ENCODE data around the gene HS2ST1.
"Not testable (repeated sequence)": the region's sequence is repeated elsewhere in the genome, so short reads cannot be mapped to it uniquely, and the experiment has no call there.

Gene HS2ST1

GRCh38 chr1:86970938-86971337 is 56.5 kb downstream of the HS2ST1 start:
- DNase-seq (ENCODE audit: low read depth in 2 of 2) = no peak

DNA sequence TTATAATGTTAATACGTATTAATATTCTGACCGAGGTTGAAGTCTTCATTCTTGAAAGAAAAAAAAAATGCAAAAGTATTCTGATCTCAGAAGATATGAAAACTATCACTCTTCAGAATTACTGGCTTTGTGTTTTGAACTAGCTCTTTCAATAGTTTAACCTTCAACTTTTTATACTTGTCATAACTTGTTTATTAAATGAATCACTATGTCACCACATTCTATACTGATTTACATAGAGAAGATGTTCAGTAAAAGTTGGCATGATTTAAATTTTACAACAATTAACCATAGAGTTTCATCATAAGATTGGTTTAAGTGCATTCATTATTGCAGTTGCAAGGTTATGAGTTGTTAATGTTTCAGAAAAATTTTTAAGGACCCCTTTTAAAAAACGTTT is 57.3 kb downstream of the HS2ST1 start:
- DNase-seq (ENCODE audit: low read depth in 2 of 2) = no peak

GRCh38 chr1:86972262-86972661 is 57.8 kb downstream of the HS2ST1 start:
- DNase-seq (ENCODE audit: low read depth in 2 of 2) = no peak

DNA sequence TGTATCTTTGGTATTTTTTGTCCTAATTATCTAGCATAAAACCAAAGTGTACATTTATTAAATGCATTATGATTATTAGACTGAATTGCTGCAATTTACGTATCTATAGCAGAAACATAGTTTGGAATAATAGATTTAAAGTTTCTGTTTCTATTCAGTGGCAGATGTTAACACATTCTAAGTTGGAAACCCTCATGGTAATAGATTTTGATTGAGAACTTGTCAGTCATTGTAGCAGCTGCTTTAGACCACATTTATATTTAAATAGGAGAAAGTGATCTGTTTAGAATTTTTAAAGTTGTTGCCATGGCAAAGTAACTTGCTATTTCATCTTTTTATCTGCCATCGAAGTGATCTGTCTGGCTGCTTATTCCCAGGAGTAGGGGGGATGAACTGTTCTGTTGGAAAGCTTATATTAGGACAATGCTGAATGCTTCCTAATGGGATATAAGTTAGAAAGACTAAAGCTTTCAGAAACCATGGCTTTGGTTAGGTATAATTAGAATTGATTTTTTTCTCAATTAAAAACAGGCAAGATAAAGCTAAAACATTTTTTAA is 61.6 kb downstream of the HS2ST1 start:
- no peak for DNase-seq (ENCODE audit: low read depth in 2 of 2)

DNA sequence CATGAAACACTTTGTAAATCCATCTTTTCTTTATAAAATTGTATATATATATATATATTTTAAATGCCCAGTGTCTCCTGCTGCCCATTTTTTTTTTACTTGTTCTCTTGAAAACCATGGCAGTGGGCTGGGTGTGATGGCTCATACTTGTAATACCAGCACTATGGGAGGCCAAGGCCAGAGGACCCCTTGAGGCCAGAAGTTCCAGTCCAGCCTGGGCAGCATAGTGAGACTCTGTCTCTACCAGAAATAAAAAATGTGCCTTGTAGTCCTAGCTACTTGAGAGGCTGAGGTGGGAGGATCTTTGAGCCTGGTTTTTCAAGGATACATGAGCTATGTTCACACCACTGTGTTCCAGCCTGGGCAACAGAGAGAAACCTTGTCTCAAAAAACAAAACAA is 62.2 kb downstream of the HS2ST1 start:
- DNase-seq (ENCODE audit: low read depth in 2 of 2) = no peak

DNA sequence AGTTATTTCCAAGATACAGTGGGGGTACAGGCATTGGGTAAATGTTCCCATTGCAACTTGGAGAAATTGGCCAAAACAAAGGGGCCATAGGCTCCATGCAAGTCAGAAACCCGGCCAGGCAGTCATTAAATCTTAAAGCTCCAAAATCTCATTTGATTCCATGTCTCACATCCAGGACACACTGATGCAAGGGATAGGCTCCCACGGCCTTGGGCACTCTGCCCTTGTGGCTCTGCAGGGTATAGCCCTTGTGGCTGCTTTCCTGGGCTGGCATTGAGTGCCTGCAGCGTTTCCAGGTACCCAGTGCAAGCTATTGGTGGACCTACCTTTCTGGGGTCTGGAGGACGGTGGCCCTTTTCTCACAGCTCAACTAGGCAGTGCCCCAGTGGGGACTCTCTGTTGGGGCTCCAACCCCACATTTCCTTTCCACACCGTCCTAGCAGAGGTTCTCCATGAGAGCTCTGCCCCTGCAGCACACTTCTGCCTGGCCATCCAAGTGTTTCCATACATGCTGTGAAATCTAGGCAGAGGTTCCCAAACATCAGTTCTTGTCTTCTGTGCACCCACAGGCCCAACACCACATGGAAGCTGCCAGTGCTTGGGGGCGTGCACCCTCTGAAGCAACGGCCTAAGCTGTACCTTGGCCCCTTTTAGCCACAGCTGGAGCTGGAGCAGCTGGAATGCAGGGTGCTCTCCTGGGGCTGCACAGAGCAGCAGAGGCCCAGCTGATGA is 67.2 kb downstream of the HS2ST1 start:
- no peak for DNase-seq (ENCODE audit: low read depth in 2 of 2)

DNA sequence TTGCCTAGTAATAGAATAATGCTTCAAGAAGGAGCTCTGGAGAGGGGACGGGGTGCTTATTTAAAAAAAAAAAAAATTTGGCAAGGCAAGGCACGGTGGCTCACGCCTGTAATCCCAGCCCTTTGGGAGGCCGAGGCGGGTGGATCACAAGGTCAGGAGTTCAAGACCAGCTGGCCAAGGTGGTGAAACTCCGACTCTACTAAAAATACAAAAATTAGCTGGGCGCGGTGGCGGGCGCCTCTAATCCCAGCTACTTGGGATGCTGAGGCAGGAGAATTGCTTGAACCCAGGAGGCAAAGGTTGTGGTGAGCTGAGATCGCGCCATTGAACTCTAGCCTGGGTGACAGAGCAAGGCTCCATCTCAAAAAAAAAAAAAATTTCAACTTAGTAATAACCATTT is 69.2 kb downstream of the HS2ST1 start:
- not testable (repeated sequence) for DNase-seq (ENCODE audit: low read depth in 2 of 2)

DNA sequence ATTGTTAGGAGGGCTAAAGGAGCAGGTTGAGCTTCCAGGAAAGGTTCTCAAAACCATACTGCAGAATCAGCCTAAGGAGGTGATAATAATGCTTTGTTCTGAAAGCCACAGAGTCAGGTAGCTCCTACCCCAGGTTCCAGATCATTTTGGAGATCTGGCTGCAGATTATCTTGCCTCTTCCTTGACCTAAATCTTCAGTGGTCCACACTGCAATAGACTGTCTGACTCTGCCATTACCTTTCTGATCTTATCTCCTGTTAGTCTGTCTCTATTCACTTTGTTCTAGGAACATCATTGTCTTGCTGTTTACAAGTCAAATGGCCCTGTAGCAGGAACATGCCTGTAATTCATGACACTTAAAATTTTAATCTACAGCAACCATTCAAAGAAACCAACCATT is 73.0 kb downstream of the HS2ST1 start:
- no peak for DNase-seq (ENCODE audit: low read depth in 2 of 2)

DNA sequence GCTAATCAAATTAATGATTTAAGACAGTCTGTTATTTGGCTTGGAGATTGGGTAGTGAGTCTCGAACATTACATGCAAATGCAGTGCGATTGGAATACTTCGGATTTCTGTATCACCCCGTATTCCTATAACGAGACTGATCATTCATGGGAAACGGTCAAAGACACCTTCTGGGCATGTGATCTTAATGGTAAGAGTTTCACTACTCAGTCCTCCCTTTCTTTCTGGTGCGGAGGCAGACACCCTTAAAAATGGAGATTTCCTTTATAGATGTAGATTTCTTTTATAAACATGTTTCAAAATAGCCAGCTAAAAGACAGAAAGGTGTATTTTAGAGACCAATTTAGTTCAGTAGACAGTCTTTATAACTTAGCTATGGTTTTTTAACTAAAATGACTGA is 74.4 kb downstream of the HS2ST1 start:
- DNase-seq (ENCODE audit: low read depth in 2 of 2) = no peak

DNA sequence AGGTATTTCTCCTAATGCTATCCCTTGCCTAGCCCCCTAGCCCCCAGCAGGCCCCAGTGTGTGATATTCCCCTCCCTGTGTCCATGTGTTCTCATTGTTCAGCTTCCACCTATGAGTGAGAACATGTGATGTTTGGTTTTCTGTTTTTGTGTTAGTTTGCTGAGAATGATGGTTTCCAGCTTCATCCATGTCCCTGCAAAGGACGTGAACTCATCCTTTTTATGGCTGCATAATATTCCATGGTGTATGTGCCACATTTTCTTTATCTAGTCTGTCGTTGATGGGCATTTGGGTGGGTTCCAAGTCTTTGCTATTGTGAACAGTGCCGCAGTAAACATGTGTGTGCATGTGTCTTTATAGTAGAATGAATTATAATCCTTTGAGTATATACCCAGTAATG is 75.3 kb downstream of the HS2ST1 start:
- not testable (repeated sequence) for DNase-seq (ENCODE audit: low read depth in 2 of 2)

GRCh38 chr1:86990826-86991225 is 76.4 kb downstream of the HS2ST1 start:
- no peak for DNase-seq (ENCODE audit: low read depth in 2 of 2)

- DNase-seq (ENCODE audit: low read depth in 2 of 2) = no peak
Measured at GRCh38 chr1:86991549-86992186, 77.2 kb downstream of the HS2ST1 start.

- no peak for DNase-seq (ENCODE audit: low read depth in 2 of 2)
Measured at GRCh38 chr1:86992861-86993260, 78.4 kb downstream of the HS2ST1 start.

DNA sequence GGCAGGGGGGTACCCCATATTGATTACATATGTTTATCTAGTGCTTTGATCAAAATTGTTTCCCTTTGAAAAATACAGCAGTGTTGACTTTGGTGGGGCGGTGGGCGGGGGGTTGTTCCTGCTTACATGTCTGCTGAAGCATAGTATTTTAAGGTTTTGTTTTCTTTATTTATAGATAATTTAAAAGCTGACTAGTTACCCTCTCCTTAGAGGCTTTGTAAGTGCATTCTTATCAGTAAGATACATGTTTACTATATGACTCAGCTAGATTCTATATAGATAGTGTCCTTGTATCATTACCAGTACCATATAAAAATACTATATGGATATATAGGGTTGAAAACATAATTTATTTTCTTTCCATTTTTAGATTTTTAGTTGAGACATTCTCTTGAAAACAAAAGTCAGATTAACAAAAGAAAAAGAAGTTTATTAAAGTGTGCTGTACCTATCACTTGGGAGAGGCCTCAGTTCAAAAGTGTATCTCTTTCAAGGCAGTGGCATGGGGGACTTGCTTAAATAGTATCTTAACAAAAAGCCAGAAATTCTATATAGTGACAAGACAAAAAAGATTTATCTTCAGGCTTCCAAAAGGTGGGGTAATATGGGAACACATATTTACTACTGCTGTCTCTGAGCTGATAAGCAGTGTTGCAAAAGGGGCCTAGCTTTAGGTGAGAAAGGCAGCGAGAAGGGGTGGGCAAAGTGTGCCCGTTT is 79.0 kb downstream of the HS2ST1 start:
- no peak for DNase-seq (ENCODE audit: low read depth in 2 of 2)

GRCh38 chr1:86994061-86994460 is 79.6 kb downstream of the HS2ST1 start:
- no peak for DNase-seq (ENCODE audit: low read depth in 2 of 2)

DNA sequence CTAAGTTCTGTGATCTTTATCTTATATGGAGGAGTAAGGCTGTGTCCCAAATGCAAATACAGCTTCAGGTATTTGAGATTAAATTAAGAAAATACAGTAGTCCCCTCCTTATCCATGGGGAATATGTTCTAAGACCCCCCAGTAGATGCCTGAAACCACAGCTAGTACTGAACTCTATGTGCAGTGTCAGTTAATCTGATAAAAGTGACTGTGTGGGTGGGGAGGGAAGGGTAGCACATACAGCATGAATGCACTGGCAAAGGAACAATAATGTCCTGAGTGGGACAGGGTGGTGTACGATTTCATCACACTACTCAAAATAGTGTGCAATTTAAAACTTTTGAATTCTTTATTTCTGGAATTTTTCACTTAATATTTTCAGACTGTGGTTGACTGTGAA is 83.1 kb downstream of the HS2ST1 start:
- no peak for DNase-seq (ENCODE audit: low read depth in 2 of 2)

- DNase-seq (ENCODE audit: low read depth in 2 of 2) = no peak
Measured at GRCh38 chr1:86998280-86998679, 83.8 kb downstream of the HS2ST1 start.

DNA sequence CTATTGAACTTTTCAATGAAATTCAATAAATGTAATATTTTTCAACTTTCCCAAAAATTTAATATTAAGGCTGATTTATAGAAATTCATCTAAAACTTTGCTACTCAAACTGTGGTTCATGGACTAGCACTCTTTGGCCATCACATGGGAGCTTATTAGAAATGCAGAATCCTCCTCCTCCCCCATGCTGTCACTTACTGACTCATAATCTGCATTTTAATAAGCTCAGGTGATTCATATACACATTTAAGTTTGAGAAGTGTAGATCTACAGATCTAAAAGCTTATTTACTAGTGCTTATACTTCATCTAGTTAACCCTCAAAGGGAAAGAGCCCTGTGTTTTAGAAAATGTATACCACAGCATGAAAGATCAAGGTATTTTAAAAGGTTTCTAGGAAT is 84.3 kb downstream of the HS2ST1 start:
- DNase-seq (ENCODE audit: low read depth in 2 of 2) = no peak

GRCh38 chr1:87000460-87000859 is 86.0 kb downstream of the HS2ST1 start:
- no peak for DNase-seq (ENCODE audit: low read depth in 2 of 2)

GRCh38 chr1:87004857-87005256 is 90.4 kb downstream of the HS2ST1 start:
- DNase-seq (ENCODE audit: low read depth in 2 of 2) = no peak

DNA sequence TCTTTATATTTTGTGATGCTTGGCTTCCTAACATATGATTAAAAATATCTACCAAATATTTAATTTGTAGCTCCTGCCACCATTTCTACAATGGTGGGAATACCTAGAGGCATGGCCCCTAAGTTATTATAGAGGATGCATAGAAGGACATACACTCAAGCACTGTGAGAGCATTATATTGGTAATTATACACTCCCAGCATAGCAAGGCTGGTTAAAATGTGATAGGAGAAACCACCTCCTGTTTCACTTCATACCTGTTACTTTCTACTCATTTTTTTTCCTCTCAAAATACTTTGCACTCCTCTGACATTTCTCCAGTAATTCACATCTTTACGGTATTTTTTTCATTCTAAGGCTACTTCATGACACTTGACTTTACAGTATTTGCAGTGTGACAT is 92.9 kb downstream of the HS2ST1 start:
- DNase-seq (ENCODE audit: low read depth in 2 of 2) = no peak

DNA sequence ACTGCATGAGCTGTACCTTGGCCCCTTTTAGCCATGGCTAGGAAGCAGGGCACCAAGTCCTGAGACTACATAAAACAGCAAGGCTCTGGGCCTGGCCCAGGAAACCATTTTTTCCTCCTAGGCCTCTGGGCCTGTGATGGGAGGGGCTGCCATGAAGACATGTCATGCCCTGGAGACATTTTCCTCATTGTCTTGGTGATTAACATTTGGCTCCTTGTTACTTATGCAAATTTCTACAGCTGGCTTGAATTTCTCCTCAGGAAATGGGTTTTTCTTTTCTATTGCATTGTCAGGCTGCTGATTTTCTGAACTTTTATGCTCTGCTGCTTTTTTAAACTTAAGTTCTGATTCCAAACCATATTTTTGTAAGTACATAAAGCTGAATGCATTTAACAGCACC is 99.0 kb downstream of the HS2ST1 start:
- DNase-seq (ENCODE audit: low read depth in 2 of 2) = not testable (repeated sequence)
